Muscle of back (tissue), 11 donors: ENCODE data around the gene LRMDA. TPM values are rescaled to one million over a fixed set of nuclear protein-coding genes. Genes with fewer than 3 reads are reported as not detected.

Source experiments
- DNase-seq, 3 donors: peaks; one replicate each; pipeline versions ENCODE4 v3.0.0 to v3.0.0-alpha.2; 2013
- polyA plus RNA-seq, 10 donors: library from polyadenylated mRNA; unstranded; fragments of 120-200 nt; gene quantifications; one replicate each; pipeline ENCODE4 v1.2.1, GENCODE V29; 2013; ENCODE audit not compliant: insufficient read length in 10 of 10

Gene LRMDA
- polyA plus RNA-seq, 10 donors = 3.6 to 9.3 (median 6.0) TPM

- peak; percentile 25 to 93 (median 85) for DNase-seq
Measured at GRCh38 chr10:76251841-76252671, 820.6 kb downstream of the LRMDA start.

DNA sequence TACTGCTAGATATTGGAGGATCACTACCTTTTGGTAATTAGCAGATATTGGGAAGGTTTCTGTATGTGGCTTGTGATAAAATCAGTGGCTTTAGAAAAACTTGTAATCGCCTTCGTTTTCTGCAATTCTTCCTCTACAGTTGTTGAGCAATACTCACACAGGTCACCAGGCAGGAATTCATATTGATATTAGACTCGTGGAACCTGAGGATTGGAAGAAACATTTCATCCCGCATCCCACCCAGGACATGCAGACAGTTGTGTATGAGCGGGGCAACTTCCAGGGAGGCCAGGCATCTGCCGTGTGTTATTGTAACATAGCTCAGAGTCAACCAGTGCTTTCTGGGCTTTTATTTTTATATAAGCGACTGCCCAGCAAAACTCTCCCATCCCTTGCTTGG, 821.3 kb downstream of the LRMDA start:
- DNase-seq = no peak

DNA sequence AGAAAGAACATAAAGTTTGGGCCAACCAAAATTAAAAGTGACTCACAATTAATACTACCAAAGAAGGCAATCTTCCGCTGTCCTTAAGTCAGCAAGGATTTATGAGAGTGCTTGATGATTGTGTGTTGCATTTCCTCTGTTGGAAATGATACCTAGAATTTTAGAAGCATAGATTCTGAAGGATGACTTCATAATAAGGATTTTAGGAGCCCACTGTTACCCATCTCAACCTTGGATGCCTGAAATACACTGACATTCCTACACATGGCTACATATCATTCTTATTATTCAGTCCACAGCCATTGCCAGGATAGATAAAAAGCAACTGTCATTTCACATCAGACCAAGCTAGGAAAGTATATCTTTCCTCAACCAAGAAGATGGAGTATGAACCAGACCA, 823.8 kb downstream of the LRMDA start:
- no peak for DNase-seq

DNA sequence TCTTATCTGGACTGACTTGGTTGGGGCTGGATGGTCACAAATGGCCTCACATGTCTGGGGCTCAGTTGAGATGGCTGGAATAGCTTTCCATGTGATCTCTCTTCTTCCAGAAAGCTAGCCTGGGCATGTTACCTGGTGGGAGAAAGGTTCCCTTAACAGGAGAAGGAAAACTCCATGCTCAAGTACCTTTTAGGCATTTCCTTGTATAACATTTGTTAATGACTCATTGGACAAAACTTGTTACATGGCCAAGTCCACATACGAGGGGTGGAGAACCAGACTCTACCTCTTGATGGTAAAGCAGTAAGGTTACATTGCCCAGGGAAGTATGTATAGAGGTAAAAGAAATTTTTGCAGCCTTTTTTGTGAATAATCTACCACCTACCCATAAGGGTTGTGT, 826.4 kb downstream of the LRMDA start:
- DNase-seq = no peak

DNA sequence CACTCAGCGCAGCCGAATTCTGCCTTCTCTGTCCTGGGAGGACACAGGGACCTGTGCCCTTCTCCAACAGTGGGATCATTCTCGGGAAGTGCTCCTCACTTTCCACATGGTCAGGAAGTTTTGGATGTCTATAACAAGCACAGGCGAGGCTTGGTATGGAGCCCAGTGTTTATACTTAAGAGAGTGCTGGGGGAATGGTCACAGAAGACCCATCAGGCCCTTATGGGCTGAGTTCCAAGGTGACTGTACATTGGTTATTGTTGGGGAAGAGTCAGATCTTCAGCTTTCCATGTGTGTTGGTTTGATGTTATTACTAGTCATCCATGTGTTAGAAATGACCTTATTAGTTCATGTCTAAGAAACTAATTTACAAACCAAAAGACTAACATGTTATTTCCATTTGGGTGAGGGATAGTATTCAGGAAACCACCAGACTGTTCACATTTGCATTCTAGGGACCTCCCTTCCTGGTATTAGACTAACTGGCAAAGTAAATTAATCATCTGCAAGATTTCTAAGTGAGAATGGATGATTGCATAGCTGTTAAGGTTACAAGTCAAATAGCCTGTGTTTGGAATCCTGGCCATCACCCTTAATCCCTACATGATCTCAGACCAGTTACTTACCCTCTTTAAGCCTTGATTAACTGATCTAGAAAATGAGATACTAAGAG, 834.2 kb downstream of the LRMDA start:
- no peak for DNase-seq

DNA sequence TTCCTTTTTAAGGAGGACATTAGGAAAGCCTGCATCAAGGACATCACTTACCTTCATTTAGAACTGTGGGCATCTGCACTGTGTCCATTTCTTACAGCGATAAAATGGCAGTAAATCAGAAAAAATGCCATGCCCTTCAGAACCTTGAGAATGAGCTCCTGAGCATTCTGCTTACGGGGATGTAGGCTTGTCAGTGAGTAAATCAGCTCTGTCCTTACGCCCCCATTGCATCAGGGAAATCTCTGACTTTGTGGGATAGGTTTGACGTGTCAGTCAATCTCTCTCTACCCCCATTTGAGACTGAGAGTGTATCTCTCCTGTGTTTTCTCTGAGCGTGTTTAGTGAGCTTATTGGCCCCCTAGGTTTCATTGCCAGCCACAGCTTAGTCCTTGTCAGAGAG, 837.1 kb downstream of the LRMDA start:
- DNase-seq = no peak

DNA sequence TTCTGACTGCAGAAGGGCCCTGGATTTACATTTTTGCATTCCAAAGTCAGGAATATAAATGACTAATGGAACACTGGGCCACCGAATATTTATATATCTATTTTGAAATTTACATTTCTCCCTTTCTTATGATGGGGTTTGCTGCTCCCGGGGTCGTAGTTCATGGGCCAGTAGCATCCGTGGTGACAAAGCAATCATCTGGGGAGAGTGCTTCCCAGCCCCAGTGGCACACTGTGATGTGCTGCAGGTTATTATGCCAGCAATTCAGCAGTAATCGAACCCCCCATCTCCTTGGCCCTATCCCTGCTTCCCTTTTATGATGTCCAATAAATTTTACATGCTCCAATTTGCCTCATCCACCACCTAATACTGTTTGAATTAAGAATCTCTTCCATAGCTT, 837.5 kb downstream of the LRMDA start:
- no peak for DNase-seq

- no peak for DNase-seq
Measured at GRCh38 chr10:76270464-76270863, 839.0 kb downstream of the LRMDA start.

DNA sequence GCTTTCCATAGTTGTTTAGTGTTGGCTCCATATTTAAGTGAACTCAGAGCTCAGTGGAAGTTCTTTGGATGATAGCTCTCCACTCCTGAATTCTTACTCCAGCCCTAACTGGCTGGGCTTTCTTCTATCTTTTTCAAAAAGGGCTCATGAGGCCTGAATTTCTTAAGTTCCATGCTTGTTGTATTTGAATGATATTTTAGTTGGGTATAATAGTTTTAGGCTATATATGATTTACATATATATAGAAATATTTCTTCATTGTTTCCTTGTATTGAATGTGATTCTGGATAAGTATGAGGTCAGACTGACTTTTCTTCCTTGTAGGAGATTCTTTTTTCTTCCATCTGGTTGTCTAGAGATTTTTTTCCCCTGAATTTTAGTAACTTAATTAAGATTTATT, 843.5 kb downstream of the LRMDA start:
- no peak for DNase-seq

DNA sequence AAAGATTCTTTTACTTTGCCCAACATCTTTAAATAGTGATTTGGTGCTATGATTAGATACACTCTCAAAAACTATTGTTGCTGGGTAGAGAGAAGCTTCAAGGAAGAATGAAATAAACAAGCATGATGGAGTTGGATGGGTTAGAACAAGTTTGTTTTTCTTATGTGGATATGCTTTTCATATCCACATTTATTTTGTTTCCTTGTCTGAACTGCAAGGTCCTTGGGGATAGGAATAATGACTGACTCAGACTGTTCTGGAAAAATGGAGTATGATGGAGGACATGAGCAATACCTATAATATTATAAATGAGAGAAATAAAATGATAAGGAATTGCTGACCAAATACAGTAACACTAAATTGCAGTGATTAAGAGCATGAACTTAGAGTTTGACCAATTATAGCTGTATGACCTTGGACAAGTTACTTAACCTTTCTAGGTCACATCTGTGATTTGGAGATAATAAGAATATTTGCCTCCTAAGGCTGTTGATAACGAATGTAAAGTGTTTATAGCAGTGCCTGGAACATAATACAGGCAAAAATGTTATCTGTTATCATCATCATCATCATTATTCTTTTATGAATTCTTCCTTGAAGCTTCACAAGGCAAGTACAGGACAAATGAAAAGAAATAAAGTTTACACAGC, 847.5 kb downstream of the LRMDA start:
- DNase-seq = no peak

DNA sequence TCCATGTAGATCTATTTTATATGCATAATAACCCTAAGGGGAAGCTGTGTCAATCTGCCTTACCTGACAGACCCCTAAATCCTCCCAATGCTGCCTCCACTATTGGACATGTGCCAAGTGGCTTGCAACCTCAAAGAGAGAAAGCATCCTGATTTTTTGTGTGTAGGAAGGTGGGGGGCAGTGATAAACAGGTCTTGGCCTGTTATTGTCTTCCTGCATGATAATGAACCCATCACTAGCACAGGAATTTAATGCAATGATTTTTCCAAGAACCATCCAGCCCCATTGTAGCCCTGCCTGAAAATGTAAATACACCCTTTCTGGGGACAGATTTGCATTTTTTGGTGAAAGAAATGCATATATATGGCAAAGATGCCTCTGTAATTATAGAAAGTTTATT, 850.2 kb downstream of the LRMDA start:
- DNase-seq = no peak

DNA sequence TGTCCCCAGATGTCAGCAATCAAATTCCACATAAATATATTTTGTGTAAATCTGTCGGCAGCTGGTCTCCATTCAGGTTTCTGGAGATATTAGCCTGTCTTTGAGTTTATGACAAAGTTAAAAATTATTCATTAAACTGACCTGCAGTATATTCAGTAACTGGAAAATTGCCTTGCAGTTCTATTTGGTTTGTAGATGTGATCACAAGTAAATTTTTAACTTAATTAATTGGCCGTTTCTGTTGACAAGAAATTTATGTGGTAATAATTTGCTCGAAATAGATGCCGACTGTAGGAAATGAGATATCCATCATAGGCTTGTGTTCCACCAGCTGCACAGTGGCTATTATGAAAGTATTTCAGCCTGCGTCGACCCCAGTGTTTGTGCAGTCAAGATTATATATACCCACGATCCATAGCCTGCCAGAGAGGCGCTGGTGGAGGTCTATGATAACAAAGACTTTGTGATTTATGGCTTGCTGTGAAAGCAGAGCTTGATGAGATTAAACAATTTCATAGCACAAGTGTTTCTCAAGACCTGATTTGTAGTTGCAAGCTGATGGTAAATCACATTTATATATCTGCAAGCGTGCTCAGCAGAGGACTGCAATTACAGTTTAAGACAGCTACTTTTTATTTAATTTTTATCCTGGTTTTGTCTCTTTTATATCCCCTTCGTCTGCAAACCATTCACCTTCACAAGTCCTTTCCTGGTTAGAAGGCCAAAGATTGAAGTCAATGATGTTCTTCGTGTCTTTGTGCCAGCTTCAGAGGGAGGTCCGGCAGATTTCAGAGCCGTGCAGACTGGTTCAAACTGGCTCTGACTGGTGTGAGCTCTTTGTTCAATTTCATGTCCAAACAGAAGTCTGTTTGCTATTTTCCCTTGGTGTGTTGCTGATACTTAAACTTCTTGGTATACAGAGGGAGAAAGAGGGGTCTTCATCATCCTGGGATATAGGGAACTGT, 850.9 kb downstream of the LRMDA start:
- peak in 2 of 3 donors; percentile 52 to 78 for DNase-seq

DNA sequence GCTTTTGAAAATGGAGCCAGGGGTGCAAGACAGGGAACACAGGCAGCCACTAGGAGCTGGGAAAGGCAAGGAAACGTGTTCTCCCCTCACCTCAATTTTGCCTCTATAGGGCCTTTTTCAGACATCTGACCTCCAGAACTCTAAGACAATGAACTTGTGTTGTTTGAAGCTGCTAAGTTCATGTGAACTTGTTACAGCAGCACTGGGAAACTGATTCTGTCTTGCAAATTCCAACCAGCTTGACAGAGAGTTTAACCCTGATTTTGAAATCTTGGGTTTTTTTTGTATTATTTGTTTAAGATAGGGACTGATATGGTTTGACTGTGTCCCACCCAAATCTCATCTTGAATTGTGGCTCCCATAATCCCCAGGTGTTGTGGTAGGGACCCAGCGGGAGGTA, 852.9 kb downstream of the LRMDA start:
- DNase-seq = no peak

- peak in 2 of 3 donors; percentile 25 to 71 for DNase-seq
Measured at GRCh38 chr10:76285012-76285411, 853.6 kb downstream of the LRMDA start.

DNA sequence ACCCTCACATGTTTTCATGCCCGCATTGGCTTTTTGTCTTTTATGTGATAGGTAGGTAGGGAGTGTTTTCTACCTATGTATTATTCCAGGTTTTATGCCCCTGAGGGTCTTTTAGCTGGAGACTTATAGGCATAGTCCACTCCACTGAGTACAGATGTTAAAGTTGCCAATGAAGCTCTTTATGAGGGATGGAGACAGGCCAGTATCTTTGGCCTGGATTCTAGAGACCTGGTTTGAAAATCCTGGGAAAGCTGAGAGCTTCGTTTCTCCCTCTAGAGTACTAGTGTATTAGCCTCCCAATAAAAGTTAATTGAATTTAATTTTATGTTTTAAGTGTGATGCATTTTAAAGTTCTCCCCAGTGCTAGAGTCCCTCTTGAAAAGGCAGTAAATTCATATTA, 854.1 kb downstream of the LRMDA start:
- DNase-seq = peak in 1 of 3 donors; percentile 62

DNA sequence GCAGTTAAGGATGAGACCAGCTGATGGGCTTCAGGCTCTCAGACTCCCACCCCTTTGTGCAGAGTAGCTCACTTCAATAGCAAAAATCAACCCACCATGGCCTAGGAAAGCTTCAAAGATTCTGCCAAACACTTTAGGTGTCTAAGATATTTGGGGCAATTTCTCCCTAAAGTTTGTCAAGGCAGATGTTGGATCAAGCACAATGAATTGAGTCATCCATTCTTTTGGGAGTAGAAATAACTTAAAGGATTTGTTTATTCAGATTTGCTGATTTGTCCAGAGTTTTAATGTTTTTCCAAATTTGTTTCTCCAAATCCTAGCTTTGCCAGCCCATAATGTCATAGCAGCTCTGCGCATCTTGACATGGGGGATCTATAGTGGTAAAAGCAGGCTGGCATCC, 855.1 kb downstream of the LRMDA start:
- DNase-seq = peak in 1 of 3 donors; percentile 22

- no peak for DNase-seq
Measured at GRCh38 chr10:76287856-76288255, 856.4 kb downstream of the LRMDA start.

DNA sequence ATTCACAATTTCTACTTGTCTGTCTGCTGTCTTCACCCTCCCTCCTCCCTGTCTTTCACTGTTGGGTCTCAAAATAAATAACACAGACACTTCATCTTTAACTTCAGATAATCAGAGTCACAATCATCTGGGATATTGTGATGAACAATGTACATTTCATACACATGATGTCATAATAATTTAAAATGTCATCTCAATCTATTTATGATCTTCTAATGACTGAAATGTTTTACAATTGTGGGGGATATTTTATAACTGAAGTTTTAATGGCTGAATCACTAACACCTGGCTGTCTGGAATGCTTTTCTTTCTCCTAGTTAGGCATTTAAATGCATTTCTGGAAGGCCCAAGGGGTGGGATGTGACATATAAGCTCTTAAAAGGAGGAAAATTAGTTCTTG, 859.8 kb downstream of the LRMDA start:
- no peak for DNase-seq

- no peak for DNase-seq
Measured at GRCh38 chr10:76291885-76292284, 860.5 kb downstream of the LRMDA start.

- DNase-seq = no peak
Measured at GRCh38 chr10:76296957-76297356, 865.5 kb downstream of the LRMDA start.

GRCh38 chr10:76297358-76297757, 865.9 kb downstream of the LRMDA start:
- no peak for DNase-seq
